ENCODE measurements around the gene KANSL3. TPM values are rescaled to one million over a fixed set of nuclear protein-coding genes. Genes with fewer than 3 reads are reported as not detected.

KANSL3 gene
- total and polyA plus RNA-seq, 2 experiments from 2014 or later = 15.0 to 23.9 TPM

- Histone ChIP-seq H2AFZ (no peak overlapping the region), H3K9me3 (ENCODE audit: low read depth) (no peaks in the 10 kb centered on the region), H3K27me3 (replicated peaks; ENCODE audit: insufficient read depth) (no peaks in the 10 kb centered on the region), H3K79me2 (ENCODE audit: insufficient read depth) (peaks cover 16% of the 10 kb centered on the region; the same call in 1 of the 2 replicates), H3K4me3 (no peak overlapping the region), H3K9me2 (ENCODE audit: insufficient read depth) (no peaks in the 10 kb centered on the region), H3K27ac (no peak overlapping the region), H3K36me3 (ENCODE audit: low read depth) (peaks cover 41% of the 10 kb centered on the region), H3K4me1 (ENCODE audit: insufficient read depth) (no peaks in the 10 kb centered on the region), H3F3A (ENCODE audit: insufficient read depth) (peaks cover 7% of the 10 kb centered on the region; the same call in 1 of the 2 replicates), H3K9ac (no peak overlapping the region), H3K4me2 (ENCODE audit: unreplicated experiment) (no peak overlapping the region), H4K20me1 (ENCODE audit: insufficient read depth) (no peaks in the 10 kb centered on the region)
- in situ Hi-C loops (cut with MboI) = no loop called here
- 98 to 100% methylated on average over 3 of the region's 3 CpGs for WGBS, 2 experiments (ENCODE audit: low coverage in 1 of 2, low lambda C conversion rate in 2 of 2, missing lambda C conversion rate in 2 of 2)
- DNase-seq = no peak
- TF ChIP-seq EZH2phosphoT487 (IDR thresholded peaks at IDR 0.05; ENCODE audit: insufficient read depth, low read depth) (no peak), EZH2 (IDR thresholded peaks at IDR 0.05; ENCODE audit: insufficient read depth, poor library complexity, severe bottlenecking) (no peak)
These were observed 43.8 kb downstream of the KANSL3 start for GRCh38 chr2:96594282-96594681.

- H3K36me3 ChIP-seq (ENCODE audit: low read depth) = peaks cover 26% of the 10 kb centered on the region
These were observed 46.6 kb downstream of the KANSL3 start for GRCh38 chr2:96591494-96591893.

GRCh38 chr2:96591054-96591453, 47.1 kb downstream of the KANSL3 start:
- Histone ChIP-seq H3K4me2 (ENCODE audit: unreplicated experiment) (no peak overlapping the region), H3F3A (ENCODE audit: insufficient read depth) (peaks cover 7% of the 10 kb centered on the region; the same call in 1 of the 2 replicates), H3K9me2 (ENCODE audit: insufficient read depth) (no peaks in the 10 kb centered on the region), H4K20me1 (ENCODE audit: insufficient read depth) (no peaks in the 10 kb centered on the region), H3K27me3 (replicated peaks; ENCODE audit: insufficient read depth) (no peaks in the 10 kb centered on the region), H3K27ac (no peak overlapping the region), H3K9ac (no peak overlapping the region), H3K79me2 (ENCODE audit: insufficient read depth) (peaks cover 29% of the 10 kb centered on the region; the same call in 1 of the 2 replicates), H3K9me3 (ENCODE audit: low read depth) (no peaks in the 10 kb centered on the region), H2AFZ (no peak overlapping the region), H3K4me3 (no peak overlapping the region), H3K36me3 (ENCODE audit: low read depth) (peaks cover 26% of the 10 kb centered on the region), H3K4me1 (ENCODE audit: insufficient read depth) (no peaks in the 10 kb centered on the region)
- WGBS, 2 experiments (ENCODE audit: low coverage in 1 of 2, low lambda C conversion rate in 2 of 2, missing lambda C conversion rate in 2 of 2) = 76 to 84% methylated on average over 2 of the region's 2 CpGs
- peak; percentile 30 for DNase-seq
- in situ Hi-C loops (cut with MboI) = no loop called here
- TF ChIP-seq EZH2 (IDR thresholded peaks at IDR 0.05; ENCODE audit: insufficient read depth, poor library complexity, severe bottlenecking) = no peak

More at GRCh38 chr2:96591494-96591893, 46.6 kb downstream of the KANSL3 start:
- H3K79me2 ChIP-seq (ENCODE audit: insufficient read depth) = peaks cover 29% of the 10 kb centered on the region; the same call in 1 of the 2 replicates
- H3K9ac ChIP-seq = no peak overlapping the region
- peaks cover 7% of the 10 kb centered on the region; the same call in 1 of the 2 replicates for H3F3A ChIP-seq (ENCODE audit: insufficient read depth)
- WGBS, 2 experiments (ENCODE audit: low coverage in 1 of 2, low lambda C conversion rate in 2 of 2, missing lambda C conversion rate in 2 of 2) = 88 to 89% methylated on average over 3 of the region's 3 CpGs
- in situ Hi-C loops (cut with MboI) = no loop called here
- no peaks in the 10 kb centered on the region for H3K27me3 ChIP-seq (replicated peaks; ENCODE audit: insufficient read depth)
- no peaks in the 10 kb centered on the region for H3K4me1 ChIP-seq (ENCODE audit: insufficient read depth)
- no peaks in the 10 kb centered on the region for H3K9me2 ChIP-seq (ENCODE audit: insufficient read depth)
- no peak for DNase-seq
- no peaks in the 10 kb centered on the region for H4K20me1 ChIP-seq (ENCODE audit: insufficient read depth)
- H3K27ac ChIP-seq = no peak overlapping the region
- TF ChIP-seq EZH2phosphoT487 (IDR thresholded peaks at IDR 0.05; ENCODE audit: insufficient read depth, low read depth) = no peak
- no peaks in the 10 kb centered on the region for H3K9me3 ChIP-seq (ENCODE audit: low read depth)
- no peak overlapping the region for H2AFZ ChIP-seq
- no peak overlapping the region for H3K4me2 ChIP-seq (ENCODE audit: unreplicated experiment)
- no peak overlapping the region for H3K4me3 ChIP-seq

- H3K4me3 ChIP-seq = no peak overlapping the region
- H2AFZ ChIP-seq = no peak overlapping the region
- H3K9ac ChIP-seq = no peak overlapping the region
- H3K9me3 ChIP-seq (ENCODE audit: low read depth) = no peaks in the 10 kb centered on the region
- H3K4me1 ChIP-seq (ENCODE audit: insufficient read depth) = no peaks in the 10 kb centered on the region
- no peak for DNase-seq
- H3K36me3 ChIP-seq (ENCODE audit: low read depth) = peaks cover 12% of the 10 kb centered on the region; the same call in 1 of the 2 replicates
- in situ Hi-C loops (cut with MboI) = no loop called here
- H3K27ac ChIP-seq = no peak overlapping the region
- H3K27me3 ChIP-seq (replicated peaks; ENCODE audit: insufficient read depth) = no peaks in the 10 kb centered on the region
- peaks cover 29% of the 10 kb centered on the region; the same call in 1 of the 2 replicates for H3K79me2 ChIP-seq (ENCODE audit: insufficient read depth)
- no peaks in the 10 kb centered on the region for H3K9me2 ChIP-seq (ENCODE audit: insufficient read depth)
- 100% methylated on average over 1 of the region's 1 CpG for WGBS, 2 experiments (ENCODE audit: low coverage in 1 of 2, low lambda C conversion rate in 2 of 2, missing lambda C conversion rate in 2 of 2)
- TF ChIP-seq EZH2phosphoT487 (IDR thresholded peaks at IDR 0.05; ENCODE audit: insufficient read depth, low read depth) = no peak
- TF ChIP-seq EZH2 (IDR thresholded peaks at IDR 0.05; ENCODE audit: insufficient read depth, poor library complexity, severe bottlenecking) = no peak
- peaks cover 7% of the 10 kb centered on the region; the same call in 1 of the 2 replicates for H3F3A ChIP-seq (ENCODE audit: insufficient read depth)
- H4K20me1 ChIP-seq (ENCODE audit: insufficient read depth) = no peaks in the 10 kb centered on the region
- no peak overlapping the region for H3K4me2 ChIP-seq (ENCODE audit: unreplicated experiment)
These were observed 50.3 kb downstream of the KANSL3 start for GRCh38 chr2:96587843-96588242.

GRCh38 chr2:96584017-96584416, 54.1 kb downstream of the KANSL3 start:
- no peak overlapping the region for H2AFZ ChIP-seq
- no peak overlapping the region for H3K4me3 ChIP-seq
- H3K9ac ChIP-seq = no peak overlapping the region
- no peak for TF ChIP-seq EZH2 (IDR thresholded peaks at IDR 0.05; ENCODE audit: insufficient read depth, poor library complexity, severe bottlenecking)
- TF ChIP-seq EZH2phosphoT487 (IDR thresholded peaks at IDR 0.05; ENCODE audit: insufficient read depth, low read depth) = no peak
- no peaks in the 10 kb centered on the region for H3F3A ChIP-seq (ENCODE audit: insufficient read depth)
- peak; percentile 24 for DNase-seq
- WGBS, 2 experiments (ENCODE audit: low coverage in 1 of 2, low lambda C conversion rate in 2 of 2, missing lambda C conversion rate in 2 of 2) = 81 to 84% methylated on average over 4 of the region's 4 CpGs
- H4K20me1 ChIP-seq (ENCODE audit: insufficient read depth) = no peaks in the 10 kb centered on the region
- no peaks in the 10 kb centered on the region for H3K27me3 ChIP-seq (replicated peaks; ENCODE audit: insufficient read depth)
- peaks cover 4% of the 10 kb centered on the region; the same call in 1 of the 2 replicates for H3K36me3 ChIP-seq (ENCODE audit: low read depth)
- H3K9me3 ChIP-seq (ENCODE audit: low read depth) = no peaks in the 10 kb centered on the region
- no peaks in the 10 kb centered on the region for H3K9me2 ChIP-seq (ENCODE audit: insufficient read depth)
- H3K4me1 ChIP-seq (ENCODE audit: insufficient read depth) = no peaks in the 10 kb centered on the region
- no peak overlapping the region for H3K4me2 ChIP-seq (ENCODE audit: unreplicated experiment)
- in situ Hi-C loops (cut with MboI) = no loop called here
- no peak overlapping the region for H3K27ac ChIP-seq
- peaks cover 17% of the 10 kb centered on the region; the same call in 1 of the 2 replicates for H3K79me2 ChIP-seq (ENCODE audit: insufficient read depth)
